HepG2 (cell line): ENCODE data around the gene CFAP99. TPM values are rescaled to one million over a fixed set of nuclear protein-coding genes. Genes with fewer than 3 reads are reported as not detected.

Experiments used
- ATAC-seq: fragments of 200-7000 bp; cut with Tn5 transposase; 3 replicates; pipeline ENCODE4 v1.9.1; 2020; ENCODE audit warnings: mild to moderate bottlenecking, moderate library complexity
- BruUV-seq: library from RNA; stranded (reverse); fragments of 400-500 nt; replicated peaks from 2 replicates; lab custom pipeline; 2021; lab: Mats Ljungman, UMichigan
- CTCF ChIA-PET: fragments of 300-600 bp; formaldehyde crosslinking; extraction: SDS; loops from one replicate; lab custom pipeline; 2021; ENCODE audit warnings: low total read pairs, inconsistent platforms, low intra/inter-chr PET ratio; lab: Yijun Ruan, JAX
- POLR2A ChIA-PET: fragments of 350-600 bp; sonication (Branson Sonifier 250); formaldehyde crosslinking; loops from one replicate; lab custom pipeline; 2020; ENCODE audit warnings: antibody characterized with exemption, inconsistent platforms; lab: Yijun Ruan, JAX
- DNase-seq: peaks from one replicate; pipeline ENCODE4 v3.0.0-alpha.2; 2015; ENCODE audit warnings: low spot score
- FAIRE-seq: peaks from 3 replicates; lab custom pipeline; 2011; peaks lifted over from hg19 to GRCh38; lab: Jason Lieb, UNC
- H2AFZ ChIP-seq: one replicate; pipeline ENCODE4 v1.6.1; 2011; ENCODE audit warnings: low read length, inconsistent platforms
- H3K27ac ChIP-seq: fragments of 300-600 bp; 3 replicates; pipeline ENCODE4 v1.8.0; 2011; ENCODE audit warnings: mixed run types, mild to moderate bottlenecking, mixed read lengths, low read length, inconsistent platforms; ENCODE audit not compliant: insufficient read depth; ENCODE audit errors: extremely low read length
- H3K27me3 ChIP-seq, 2 experiments: fragments of 200-600 bp in 1 of 2; 2 replicates in 1 of 2; 3 replicates in 1 of 2; pipeline versions ENCODE4 v1.6.0 to v1.8.0; 2011; ENCODE audit warnings: low read length in 2 of 2, mild to moderate bottlenecking in 2 of 2, moderate library complexity in 2 of 2, inconsistent platforms in 1 of 2; ENCODE audit not compliant: insufficient read depth in 2 of 2, control insufficient read depth in 1 of 2
- H3K36me3 ChIP-seq, 2 experiments: fragments of 200-600 bp in 1 of 2; replicated peaks in 1 of 2; 2 replicates in 1 of 2; 3 replicates in 1 of 2; pipeline versions ENCODE4 v1.5.1 to v1.8.0; 2011; ENCODE audit warnings: low read length in 2 of 2, inconsistent platforms in 1 of 2; ENCODE audit not compliant: insufficient read depth in 2 of 2, control insufficient read depth in 1 of 2
- H3K4me1 ChIP-seq: 2 replicates; pipeline ENCODE4 v1.5.1; 2012; ENCODE audit warnings: low read length, inconsistent platforms; ENCODE audit not compliant: insufficient read depth
- H3K4me2 ChIP-seq: 2 replicates; pipeline ENCODE4 v1.6.0; 2011; ENCODE audit warnings: low read depth, low read length, inconsistent platforms
- H3K4me3 ChIP-seq, 3 experiments: fragments of 200-600 bp in 1 of 3; sonication (generic), shearing (Covaris generic) in 1 of 3; replicated peaks in 1 of 3; 2 replicates each; pipeline ENCODE4 v1.5.1; 2011 to 2016; ENCODE audit warnings: low read length in 3 of 3, inconsistent platforms in 2 of 3, low read depth in 2 of 3, mild to moderate bottlenecking in 2 of 3, control low read depth in 1 of 3, mixed read lengths in 1 of 3; ENCODE audit not compliant: insufficient read depth in 1 of 3
- H3K79me2 ChIP-seq: one replicate; pipeline ENCODE4 v1.6.1; 2011; ENCODE audit warnings: low read length, inconsistent platforms; ENCODE audit not compliant: insufficient read depth
- H3K9ac ChIP-seq: 2 replicates; pipeline ENCODE4 v1.6.0; 2011; ENCODE audit warnings: mild to moderate bottlenecking, low read depth, low read length, inconsistent platforms; ENCODE audit not compliant: insufficient read depth
- H3K9me3 ChIP-seq: 2 replicates; pipeline ENCODE4 v1.5.1; 2012; ENCODE audit warnings: mild to moderate bottlenecking, low read length
- H4K20me1 ChIP-seq: 2 replicates; pipeline ENCODE4 v1.6.0; 2011; ENCODE audit warnings: inconsistent platforms, mild to moderate bottlenecking, low read length, moderate library complexity; ENCODE audit not compliant: insufficient read depth
- RXRB ChIP-seq: IDR thresholded peaks from 2 replicates; pipeline ENCODE4 v1.6.1; 2016; ENCODE audit warnings: borderline replicate concordance, missing genetic modification reagents, missing compliant biosample characterization
- STAT5B ChIP-seq: sonication (generic); formaldehyde crosslinking; IDR thresholded peaks from 2 replicates; pipeline ENCODE4 v1.4.0; 2020; ENCODE audit warnings: missing genetic modification reagents
- TAF15 ChIP-seq: fragments of 200-400 bp; formaldehyde crosslinking; IDR thresholded peaks from one replicate; pipeline ENCODE4 v1.6.1; 2018; ENCODE audit warnings: mild to moderate bottlenecking, low read depth, low read length; ENCODE audit not compliant: poor library complexity, severe bottlenecking
- ZC3H4 ChIP-seq: sonication (generic); formaldehyde crosslinking; IDR thresholded peaks from 2 replicates; pipeline ENCODE4 v1.4.0; 2020; ENCODE audit warnings: missing genetic modification reagents, borderline replicate concordance
- ZMAT5 ChIP-seq: sonication (generic); formaldehyde crosslinking; IDR thresholded peaks from 2 replicates; pipeline ENCODE4 v1.5.0; 2020; ENCODE audit warnings: mild to moderate bottlenecking, low read depth, missing genetic modification reagents, borderline replicate concordance
- ZNF652 ChIP-seq: IDR thresholded peaks from 2 replicates; pipeline ENCODE4 v1.6.1; 2016; ENCODE audit warnings: low read depth, borderline replicate concordance
- ZNF687 ChIP-seq: sonication (generic); formaldehyde crosslinking; IDR thresholded peaks from 2 replicates; pipeline ENCODE4 v1.5.1; 2020; ENCODE audit warnings: mild to moderate bottlenecking, missing genetic modification reagents, moderate library complexity
- ZNF773 ChIP-seq: sonication (generic); formaldehyde crosslinking; IDR thresholded peaks from 2 replicates; pipeline ENCODE4 v1.4.0; 2020; ENCODE audit warnings: missing genetic modification reagents, borderline replicate concordance
- WGBS: methylation state at CpG from one replicate; pipeline ENCODE4 v1.1.6; 2017; ENCODE audit warnings: low lambda C conversion rate; 5-methylcytosine and 5-hydroxymethylcytosine counted together
- in situ Hi-C: cut with HindIII; loops from 2 replicates; pipeline ENCODE4 v1.10.0; 2017; ENCODE audit warnings: low pct_unique_long_range_greater_than_20kb; ENCODE audit not compliant: extremely low pct_ligation_motif_present
- intact Hi-C: fragments of 100-400 bp; cut with micrococcal nuclease; formaldehyde crosslinking; loops from one replicate; pipeline ENCODE4 v1.10.0; 2022; ENCODE audit not compliant: unreplicated experiment
- polyA plus RNA-seq, 8 experiments: library from polyadenylated mRNA; depleted of rRNA in 3 of 8; stranded (reverse) in 7 of 8; unstranded in 1 of 8; fragments of >200 nt; fragmentation: Illumina TruSeq in 4 of 8; extraction: Trizol in 4 of 8; gene quantifications; 2 replicates each; pipeline versions ENCODE4 v1.2.1 to v1.2.3, GENCODE V29; 2011 to 2016; ENCODE audit warnings: low read depth in 4 of 8, missing spikeins in 1 of 8, mixed read lengths in 1 of 8; ENCODE audit not compliant: insufficient read depth in 1 of 8
- total RNA-seq, 5 experiments: library from RNA; depleted of rRNA; stranded (reverse); fragments of >200 nt; fragmentation: Illumina TruSeq; extraction: Trizol; gene quantifications; 2 replicates each; pipeline ENCODE4 v1.2.3, GENCODE V29; 2016; ENCODE audit warnings: low read depth in 1 of 5

Gene CFAP99
- total and polyA plus RNA-seq, 2 of the 13 experiments (the other 11 are each of a cell fraction or from before 2014, with no cell fraction given) = not detected

DNA sequence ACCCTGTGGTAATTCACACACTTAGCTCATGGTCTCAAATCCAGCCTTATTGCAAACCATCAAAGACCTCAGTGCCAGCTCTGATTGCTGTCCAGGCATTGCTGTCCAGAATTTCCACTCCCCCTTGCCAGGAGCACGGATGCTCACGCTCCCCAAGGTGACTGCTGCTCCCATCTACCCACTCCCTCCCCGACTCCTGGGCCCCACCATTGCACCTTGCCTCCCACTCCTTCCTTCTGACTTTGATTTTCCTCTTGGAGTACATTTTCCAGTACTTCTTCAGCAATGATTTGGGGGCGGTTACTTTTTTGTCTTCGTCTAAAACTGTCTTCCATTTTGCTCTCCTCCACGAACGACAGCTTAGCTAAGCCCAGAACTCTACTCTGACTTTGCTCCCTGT, 11.8 kb upstream of the CFAP99 start:
- no peak for DNase-seq
- H4K20me1 ChIP-seq = no peaks in the 10 kb centered on the region; the same call in 1 of the 2 replicates
- no peak overlapping the region for H3K27ac ChIP-seq
- H3K4me3 ChIP-seq = no peak overlapping the region
- no peak overlapping the region for H2AFZ ChIP-seq
- intact Hi-C loops (no loop called here), in situ Hi-C loops (no loop called here)
- H3K79me2 ChIP-seq = no peaks in the 10 kb centered on the region
- 29% methylated on average over 7 of the region's 7 CpGs for whole genome bisulfite sequencing
- H3K9ac ChIP-seq = no peak overlapping the region
- no peak overlapping the region for H3K4me2 ChIP-seq
- no peak for FAIRE-seq
- POLR2A ChIA-PET = no interaction called here
- H3K9me3 ChIP-seq = no peaks in the 10 kb centered on the region
- H3K27me3 ChIP-seq = peaks cover 7 to 42% of the 10 kb centered on the region in 2 experiments
- H3K4me1 ChIP-seq = peaks cover 23% of the 10 kb centered on the region
- BruUV-seq = no TSS peak
- no peaks in the 10 kb centered on the region for H3K36me3 ChIP-seq
- no peak for ATAC-seq
- no peak for TF ChIP-seq ZNF773 (CRISPR knock-in tag)
- no peak for TF ChIP-seq ZC3H4 (CRISPR knock-in tag)
- no peak for TF ChIP-seq TAF15
- TF ChIP-seq RXRB (CRISPR knock-in tag) = no peak
- no peak for TF ChIP-seq ZNF652 (CRISPR knock-in tag)
- no peak for TF ChIP-seq ZMAT5 (CRISPR knock-in tag)
- CTCF ChIA-PET = no interaction called here

DNA sequence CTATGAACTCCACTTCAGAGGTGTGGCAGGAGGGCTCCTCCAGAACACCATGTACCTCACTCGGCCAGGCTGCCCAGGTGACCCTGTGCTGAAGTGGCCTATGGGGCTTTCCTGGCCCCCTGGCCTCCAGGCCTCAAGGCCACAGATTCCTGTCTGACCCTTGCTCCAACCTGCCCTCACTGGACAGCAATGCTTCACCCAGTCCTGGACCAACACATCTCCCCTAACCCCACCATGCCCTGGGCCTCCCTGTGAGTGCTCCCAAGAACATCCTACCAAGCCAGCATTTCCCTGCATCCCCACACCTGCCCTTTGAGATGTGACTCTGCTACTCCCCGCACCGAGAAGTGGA, 10.8 kb upstream of the CFAP99 start:
- WGBS = 17% methylated on average over 1 of the region's 3 CpGs
- Histone ChIP-seq H4K20me1 (no peaks in the 10 kb centered on the region; the same call in 1 of the 2 replicates), H2AFZ (no peak overlapping the region), H3K4me3 (no peak overlapping the region), H3K9me3 (no peaks in the 10 kb centered on the region), H3K4me1 (peaks cover 22% of the 10 kb centered on the region), H3K36me3 (no peaks in the 10 kb centered on the region), H3K9ac (no peak overlapping the region), H3K27ac (no peak overlapping the region), H3K27me3 (peaks cover 4 to 41% of the 10 kb centered on the region in 2 experiments), H3K79me2 (no peaks in the 10 kb centered on the region), H3K4me2 (no peak overlapping the region)
- POLR2A ChIA-PET = no interaction called here
- DNase-seq (no peak), ATAC-seq (no peak; the same call in 2 of the 3 replicates), FAIRE-seq (no peak)
- in situ Hi-C loops = no loop called here
- CTCF ChIA-PET = no interaction called here
- 0 out of 2 replicates have a peak, but pooled peaks have one; percentile 21 for TF ChIP-seq ZNF687 (CRISPR knock-in tag)
- TF ChIP-seq STAT5B (CRISPR knock-in tag) = no peak
- intact Hi-C loops = no loop called here
- BruUV-seq = no TSS peak
